ENCODE measurements around the gene GFOD1.
"Not testable (repeated sequence)": the region's sequence is repeated elsewhere in the genome, so short reads cannot be mapped to it uniquely, and the experiment has no call there.

The GFOD1 gene

GRCh38 chr6:13511913-13512717 lies 24.7 kb upstream of the GFOD1 start:
- no peak for DNase-seq

GRCh38 chr6:13511141-13511571 lies 23.8 kb upstream of the GFOD1 start:
- DNase-seq: not testable (repeated sequence)

GRCh38 chr6:13510433-13510832 lies 23.0 kb upstream of the GFOD1 start:
- DNase-seq: not testable (repeated sequence)

- no peak for DNase-seq
These were observed 21.6 kb upstream of the GFOD1 start for GRCh38 chr6:13508711-13509705.

GRCh38 chr6:13507306-13507860 lies 20.0 kb upstream of the GFOD1 start:
- no peak for DNase-seq

- DNase-seq: no peak
These were observed 17.9 kb upstream of the GFOD1 start for GRCh38 chr6:13505345-13505734.

GRCh38 chr6:13504611-13505344 lies 17.4 kb upstream of the GFOD1 start:
- DNase-seq: no peak

GRCh38 chr6:13500915-13501314 lies 13.5 kb upstream of the GFOD1 start:
- DNase-seq: no peak

- no peak for DNase-seq
These were observed 12.9 kb upstream of the GFOD1 start for GRCh38 chr6:13500264-13500663.

- DNase-seq: no peak
These were observed 9.3 kb upstream of the GFOD1 start for GRCh38 chr6:13496513-13497190.

GRCh38 chr6:13495818-13496217 lies 8.4 kb upstream of the GFOD1 start:
- no peak for DNase-seq

GRCh38 chr6:13495112-13495776 lies 7.8 kb upstream of the GFOD1 start:
- no peak for DNase-seq

- no peak for DNase-seq
These were observed 6.7 kb upstream of the GFOD1 start for GRCh38 chr6:13494137-13494536.

- no peak for DNase-seq
These were observed 5.7 kb upstream of the GFOD1 start for GRCh38 chr6:13493147-13493546.

- DNase-seq: no peak
These were observed 5.0 kb upstream of the GFOD1 start for GRCh38 chr6:13492357-13492756.

- DNase-seq: no peak
These were observed 4.1 kb upstream of the GFOD1 start for GRCh38 chr6:13491538-13491937.

- DNase-seq: no peak
These were observed 3.0 kb upstream of the GFOD1 start for GRCh38 chr6:13490402-13490801.

GRCh38 chr6:13488896-13489237 lies 1.5 kb upstream of the GFOD1 start:
- DNase-seq: no peak

- no peak for DNase-seq
These were observed 855 bp upstream of the GFOD1 start for GRCh38 chr6:13488015-13488895.

- no peak for DNase-seq
These were observed 700 bp downstream of the GFOD1 start for GRCh38 chr6:13486679-13487121.

Data from NCI-H1694 (cell line).